Neural cell (in vitro differentiated cells): ENCODE results near the gene BCL2L12. TPM values are rescaled to one million over a fixed set of nuclear protein-coding genes. Genes with fewer than 3 reads are reported as not detected.

ENCODE experiments used
- H2AFZ ChIP-seq: fragments of 200-600, 300-800 bp; sonication (generic), shearing (Covaris generic); 2 replicates; pipeline ENCODE4 v1.6.0; 2014; ENCODE audit warnings: low read depth, mild to moderate bottlenecking, antibody characterized with exemption, low read length, moderate library complexity
- H3F3A ChIP-seq: fragments of 200-600 bp; shearing (Covaris generic); 2 replicates; pipeline ENCODE4 v1.6.1; 2016; ENCODE audit warnings: mild to moderate bottlenecking, moderate library complexity, mixed read lengths, antibody characterized with exemption, low read length; ENCODE audit not compliant: insufficient read depth, poor library complexity, severe bottlenecking
- H3K27ac ChIP-seq: fragments of 200-600, 300-800 bp; sonication (generic), shearing (Covaris generic); 2 replicates; pipeline ENCODE4 v1.5.1; 2014; ENCODE audit warnings: mild to moderate bottlenecking, low read length, moderate library complexity
- H3K27me3 ChIP-seq: fragments of 300-800, 200-600 bp; sonication (generic), shearing (Covaris generic); 2 replicates; pipeline ENCODE4 v1.6.0; 2014; ENCODE audit warnings: mild to moderate bottlenecking, low read depth, low read length, moderate library complexity; ENCODE audit not compliant: insufficient read depth
- H3K36me3 ChIP-seq: fragments of 300-800, 200-600 bp; sonication (generic), shearing (Covaris generic); 2 replicates; pipeline ENCODE4 v1.5.1; 2014; ENCODE audit warnings: mild to moderate bottlenecking, antibody characterized with exemption, low read length, moderate library complexity; ENCODE audit not compliant: insufficient read depth
- H3K4me2 ChIP-seq: fragments of 300-800, 200-600 bp; sonication (generic), shearing (Covaris generic); 2 replicates; pipeline ENCODE4 v1.6.0; 2014; ENCODE audit warnings: mild to moderate bottlenecking, low read length
- H3K4me3 ChIP-seq: fragments of 300-800, 200-600 bp; sonication (generic), shearing (Covaris generic); 2 replicates; pipeline ENCODE4 v1.5.1; 2014; ENCODE audit warnings: mild to moderate bottlenecking, low read length, moderate library complexity
- H3K79me2 ChIP-seq: fragments of 200-600 bp; shearing (Covaris generic); replicated peaks from 2 replicates; pipeline ENCODE4 v1.6.0; 2014; ENCODE audit warnings: mild to moderate bottlenecking, low read length, moderate library complexity; ENCODE audit not compliant: insufficient read depth
- H3K9ac ChIP-seq: fragments of 300-800, 200-600 bp; sonication (generic), shearing (Covaris generic); 2 replicates; pipeline ENCODE4 v1.6.1; 2016; ENCODE audit warnings: mild to moderate bottlenecking, low read length, mixed read lengths
- H3K9me2 ChIP-seq: fragments of 200-600 bp; shearing (Covaris generic); 2 replicates; pipeline ENCODE4 v1.6.1; 2016; ENCODE audit warnings: mild to moderate bottlenecking, low read length, mixed read lengths; ENCODE audit not compliant: insufficient read depth
- H3K9me3 ChIP-seq: fragments of 200-600, 300-800 bp; sonication (generic), shearing (Covaris generic); 2 replicates; pipeline ENCODE4 v1.6.1; 2016; ENCODE audit warnings: mild to moderate bottlenecking, mixed run types, low read length, moderate library complexity, mixed read lengths
- H4K20me1 ChIP-seq: fragments of 200-600 bp; shearing (Covaris generic); 2 replicates; pipeline ENCODE4 v1.6.1; 2016; ENCODE audit warnings: mild to moderate bottlenecking, mixed run types; ENCODE audit not compliant: insufficient read depth
- EP300 ChIP-seq: fragments of 450-650 bp; conservative IDR thresholded peaks from 2 replicates; pipeline ENCODE4 v1.6.1; 2014; ENCODE audit warnings: antibody characterized with exemption, mild to moderate bottlenecking, moderate library complexity; ENCODE audit not compliant: poor library complexity, severe bottlenecking
- EZH2 ChIP-seq: fragments of 200-600, 300-800 bp; shearing (Covaris generic), sonication (generic); IDR thresholded peaks from 2 replicates; pipeline ENCODE4 v1.6.1; 2014; ENCODE audit warnings: antibody characterized with exemption, low read length, borderline replicate concordance, mild to moderate bottlenecking; ENCODE audit not compliant: insufficient read depth, poor library complexity, severe bottlenecking
- MXI1 ChIP-seq: fragments of 450-650 bp; conservative IDR thresholded peaks from 2 replicates; pipeline ENCODE4 v1.6.1; 2014; ENCODE audit warnings: antibody characterized with exemption, mild to moderate bottlenecking; ENCODE audit not compliant: poor library complexity, severe bottlenecking
- POLR2AphosphoS5 ChIP-seq: IDR thresholded peaks from 2 replicates; pipeline ENCODE4 v1.6.1; 2012
- RAD21 ChIP-seq: fragments of 450-650 bp; conservative IDR thresholded peaks from 2 replicates; pipeline ENCODE4 v1.6.1; 2014; ENCODE audit warnings: antibody characterized with exemption, mild to moderate bottlenecking, moderate library complexity
- SMC3 ChIP-seq: fragments of 450-650 bp; conservative IDR thresholded peaks from 2 replicates; pipeline ENCODE4 v1.6.1; 2014; ENCODE audit warnings: antibody characterized with exemption, mild to moderate bottlenecking, moderate library complexity; ENCODE audit not compliant: poor library complexity
- TAF1 ChIP-seq: IDR thresholded peaks from 2 replicates; pipeline ENCODE4 v1.6.1; 2012; ENCODE audit warnings: low read depth
- polyA plus RNA-seq: library from polyadenylated mRNA; depleted of rRNA; stranded (reverse); fragments of >200 nt; gene quantifications from 2 replicates; pipeline ENCODE4 v1.2.3, GENCODE V29; 2014
- TF ChIP-seq, protein P1 (sequence below): IDR thresholded peaks from 2 replicates; pipeline ENCODE4 v1.6.1; 2012; ENCODE audit warnings: borderline replicate concordance
- TF ChIP-seq, protein P2 (sequence below): fragments of 450-650 bp; IDR thresholded peaks from 2 replicates; pipeline ENCODE4 v1.5.1; 2014; ENCODE audit warnings: antibody characterized with exemption, mild to moderate bottlenecking, moderate library complexity; ENCODE audit not compliant: poor library complexity, severe bottlenecking

Gene BCL2L12
- polyA plus RNA-seq, 1 donor from 2014 or later: 1.1 TPM

DNA sequence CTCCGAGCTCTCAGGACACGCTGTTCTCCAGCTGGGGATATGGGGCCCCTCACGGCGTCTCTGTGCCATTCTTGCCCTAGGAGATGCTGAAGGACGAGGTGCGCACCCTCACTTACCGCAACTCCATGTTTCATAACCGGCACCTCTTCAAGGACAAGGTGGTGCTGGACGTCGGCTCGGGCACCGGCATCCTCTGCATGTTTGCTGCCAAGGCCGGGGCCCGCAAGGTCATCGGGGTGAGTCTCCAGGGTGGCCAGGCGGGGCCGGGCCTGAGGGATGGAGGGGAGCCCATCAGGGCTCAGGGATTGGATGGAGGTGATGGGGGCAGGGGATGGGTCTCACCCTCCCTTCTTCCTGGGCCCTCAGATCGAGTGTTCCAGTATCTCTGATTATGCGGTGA is 16.1 kb downstream of the BCL2L12 start:
- H3K4me3 ChIP-seq: no peak overlapping the region
- no peaks in the 10 kb centered on the region for H3K27me3 ChIP-seq
- H3F3A ChIP-seq: peaks cover 3% of the 10 kb centered on the region
- no peaks in the 10 kb centered on the region for H4K20me1 ChIP-seq
- TF ChIP-seq TAF1 (no peak), EZH2 (no peak), RAD21 (no peak), POLR2AphosphoS5 (no peak), MXI1 (no peak), SMC3 (no peak), EP300 (no peak)
- TF ChIP-seq, protein P1, sequence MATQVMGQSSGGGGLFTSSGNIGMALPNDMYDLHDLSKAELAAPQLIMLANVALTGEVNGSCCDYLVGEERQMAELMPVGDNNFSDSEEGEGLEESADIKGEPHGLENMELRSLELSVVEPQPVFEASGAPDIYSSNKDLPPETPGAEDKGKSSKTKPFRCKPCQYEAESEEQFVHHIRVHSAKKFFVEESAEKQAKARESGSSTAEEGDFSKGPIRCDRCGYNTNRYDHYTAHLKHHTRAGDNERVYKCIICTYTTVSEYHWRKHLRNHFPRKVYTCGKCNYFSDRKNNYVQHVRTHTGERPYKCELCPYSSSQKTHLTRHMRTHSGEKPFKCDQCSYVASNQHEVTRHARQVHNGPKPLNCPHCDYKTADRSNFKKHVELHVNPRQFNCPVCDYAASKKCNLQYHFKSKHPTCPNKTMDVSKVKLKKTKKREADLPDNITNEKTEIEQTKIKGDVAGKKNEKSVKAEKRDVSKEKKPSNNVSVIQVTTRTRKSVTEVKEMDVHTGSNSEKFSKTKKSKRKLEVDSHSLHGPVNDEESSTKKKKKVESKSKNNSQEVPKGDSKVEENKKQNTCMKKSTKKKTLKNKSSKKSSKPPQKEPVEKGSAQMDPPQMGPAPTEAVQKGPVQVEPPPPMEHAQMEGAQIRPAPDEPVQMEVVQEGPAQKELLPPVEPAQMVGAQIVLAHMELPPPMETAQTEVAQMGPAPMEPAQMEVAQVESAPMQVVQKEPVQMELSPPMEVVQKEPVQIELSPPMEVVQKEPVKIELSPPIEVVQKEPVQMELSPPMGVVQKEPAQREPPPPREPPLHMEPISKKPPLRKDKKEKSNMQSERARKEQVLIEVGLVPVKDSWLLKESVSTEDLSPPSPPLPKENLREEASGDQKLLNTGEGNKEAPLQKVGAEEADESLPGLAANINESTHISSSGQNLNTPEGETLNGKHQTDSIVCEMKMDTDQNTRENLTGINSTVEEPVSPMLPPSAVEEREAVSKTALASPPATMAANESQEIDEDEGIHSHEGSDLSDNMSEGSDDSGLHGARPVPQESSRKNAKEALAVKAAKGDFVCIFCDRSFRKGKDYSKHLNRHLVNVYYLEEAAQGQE: no peak
- TF ChIP-seq, protein P2, sequence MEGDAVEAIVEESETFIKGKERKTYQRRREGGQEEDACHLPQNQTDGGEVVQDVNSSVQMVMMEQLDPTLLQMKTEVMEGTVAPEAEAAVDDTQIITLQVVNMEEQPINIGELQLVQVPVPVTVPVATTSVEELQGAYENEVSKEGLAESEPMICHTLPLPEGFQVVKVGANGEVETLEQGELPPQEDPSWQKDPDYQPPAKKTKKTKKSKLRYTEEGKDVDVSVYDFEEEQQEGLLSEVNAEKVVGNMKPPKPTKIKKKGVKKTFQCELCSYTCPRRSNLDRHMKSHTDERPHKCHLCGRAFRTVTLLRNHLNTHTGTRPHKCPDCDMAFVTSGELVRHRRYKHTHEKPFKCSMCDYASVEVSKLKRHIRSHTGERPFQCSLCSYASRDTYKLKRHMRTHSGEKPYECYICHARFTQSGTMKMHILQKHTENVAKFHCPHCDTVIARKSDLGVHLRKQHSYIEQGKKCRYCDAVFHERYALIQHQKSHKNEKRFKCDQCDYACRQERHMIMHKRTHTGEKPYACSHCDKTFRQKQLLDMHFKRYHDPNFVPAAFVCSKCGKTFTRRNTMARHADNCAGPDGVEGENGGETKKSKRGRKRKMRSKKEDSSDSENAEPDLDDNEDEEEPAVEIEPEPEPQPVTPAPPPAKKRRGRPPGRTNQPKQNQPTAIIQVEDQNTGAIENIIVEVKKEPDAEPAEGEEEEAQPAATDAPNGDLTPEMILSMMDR: no peak
- no peaks in the 10 kb centered on the region for H3K9me3 ChIP-seq
- H3K27ac ChIP-seq: no peak overlapping the region
- no peak overlapping the region for H3K4me2 ChIP-seq
- H3K36me3 ChIP-seq: no peaks in the 10 kb centered on the region
- H2AFZ ChIP-seq: no peak overlapping the region
- no peak overlapping the region for H3K9ac ChIP-seq
- H3K9me2 ChIP-seq: no peaks in the 10 kb centered on the region
- H3K79me2 ChIP-seq: peaks cover 35% of the 10 kb centered on the region

DNA sequence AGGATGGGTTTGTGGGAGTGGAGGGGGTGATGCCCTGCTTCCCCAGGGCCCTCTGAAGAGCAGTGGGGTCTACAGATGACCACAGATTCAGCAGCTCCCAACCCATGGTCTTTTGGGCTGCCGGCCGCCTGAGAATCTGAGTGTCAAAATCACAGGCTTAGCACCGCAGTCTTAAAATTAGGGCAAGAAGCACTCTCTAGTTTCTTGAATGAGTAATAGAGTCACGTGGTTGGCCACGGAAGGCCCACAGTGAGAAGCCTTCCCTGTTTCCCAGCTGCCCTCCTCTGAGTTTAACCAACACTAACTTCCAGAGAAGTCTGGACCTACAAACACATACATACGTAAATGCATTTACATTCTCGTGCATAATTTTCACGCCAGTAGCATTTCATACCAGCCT is 16.5 kb downstream of the BCL2L12 start:
- no peaks in the 10 kb centered on the region for H3K27me3 ChIP-seq
- H3F3A ChIP-seq: peaks cover 3% of the 10 kb centered on the region
- peaks cover 35% of the 10 kb centered on the region for H3K79me2 ChIP-seq
- no peak overlapping the region for H3K4me2 ChIP-seq
- TF ChIP-seq SMC3 (no peak), MXI1 (no peak), EP300 (no peak), TAF1 (no peak)
- TF ChIP-seq, protein P1: no peak
- no peak overlapping the region for H3K4me3 ChIP-seq
- no peak overlapping the region for H3K27ac ChIP-seq
- no peaks in the 10 kb centered on the region for H3K9me2 ChIP-seq
- H3K36me3 ChIP-seq: no peaks in the 10 kb centered on the region
- H3K9me3 ChIP-seq: no peaks in the 10 kb centered on the region
- H4K20me1 ChIP-seq: no peaks in the 10 kb centered on the region
- H2AFZ ChIP-seq: no peak overlapping the region
- H3K9ac ChIP-seq: no peak overlapping the region
